Prostate gland (tissue), 2 donors: ENCODE measurements around the gene EPB41L5.

Experiments used
- CTCF ChIP-seq, 4 experiments: fragments of 200-600 bp in 2 of 4; fragments of 450-650 bp in 2 of 4; sonication (generic) in 2 of 4; IDR thresholded peaks; 1 replicate in 3 of 4; 2 replicates in 1 of 4; pipeline ENCODE4 v1.5.1; 2016 to 2019; ENCODE audit warnings: antibody characterized with exemption in 4 of 4, mild to moderate bottlenecking in 2 of 4, moderate library complexity in 2 of 4
- POLR2AphosphoS5 ChIP-seq: sonication (generic); formaldehyde crosslinking; IDR thresholded peaks from one replicate; pipeline ENCODE4 v1.6.1; 2017; ENCODE audit warnings: antibody characterized with exemption

- TF ChIP-seq CTCF (IDR thresholded peaks at IDR 0.05), result no peak
- no peak for TF ChIP-seq POLR2AphosphoS5
Measured at GRCh38 chr2:120204417-120204816, 191.5 kb downstream of the EPB41L5 start.
